Lung microvascular endothelial cell (primary cell): ENCODE data around the gene IMMP2L. TPM values are rescaled to one million over a fixed set of nuclear protein-coding genes. Genes with fewer than 3 reads are reported as not detected.
A peak's percentile ranks its signal among the peaks of the same experiment; 100 is the strongest.

Experiments
- DNase-seq, 2 donors: peaks; one replicate each; pipeline versions ENCODE4 v3.0.0 to v3.0.0-alpha.2; 2010; ENCODE audit warnings: low read depth in 2 of 2
- total RNA-seq: library from RNA; depleted of rRNA; stranded (reverse); fragments of >200 nt; gene quantifications from 2 replicates; pipeline ENCODE4 v1.2.1, GENCODE V29; 2014

Gene IMMP2L
- total RNA-seq, 1 donor from 2014 or later, result 9.1 TPM

DNA sequence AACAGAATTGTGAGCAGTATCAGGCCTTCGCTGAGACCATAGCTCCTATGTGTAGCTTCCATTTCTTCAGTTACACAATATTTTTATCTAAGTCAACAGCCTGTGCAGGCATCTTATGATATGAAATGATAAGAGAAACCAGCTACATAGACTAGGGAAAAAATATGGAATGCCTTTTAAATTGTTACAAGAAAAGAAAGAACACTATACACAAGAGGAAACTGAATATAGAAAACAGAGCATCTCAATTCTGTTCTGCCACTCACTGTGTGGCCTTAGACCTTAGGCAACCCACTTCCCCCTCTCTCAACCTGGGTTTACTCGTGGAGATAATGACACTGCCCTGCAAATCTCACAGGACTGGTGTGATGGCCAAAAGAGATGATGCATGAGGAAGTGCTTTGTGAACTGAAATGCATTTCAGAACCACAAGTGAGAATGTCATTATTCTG is 338.5 kb downstream of the IMMP2L start:
- no peak for DNase-seq

DNA sequence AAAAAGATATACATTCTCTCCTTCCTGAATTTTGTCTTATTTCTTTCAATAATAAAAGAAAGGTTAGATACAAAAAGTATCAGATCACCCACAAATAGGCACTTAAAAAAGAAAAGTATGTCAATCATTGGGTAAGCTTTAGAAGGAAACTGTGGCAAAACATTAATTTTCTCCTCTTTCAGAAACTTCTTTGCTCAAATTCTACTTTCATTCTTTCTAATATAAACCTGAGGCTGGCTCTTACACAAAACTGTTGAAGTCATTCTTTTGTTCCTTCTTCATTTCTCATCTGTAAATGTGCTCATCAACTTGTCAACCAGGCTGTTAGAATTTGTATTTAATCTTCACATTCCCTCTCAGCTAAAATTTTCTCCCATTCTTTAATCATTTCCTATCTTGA is 346.7 kb downstream of the IMMP2L start:
- DNase-seq, result no peak

DNA sequence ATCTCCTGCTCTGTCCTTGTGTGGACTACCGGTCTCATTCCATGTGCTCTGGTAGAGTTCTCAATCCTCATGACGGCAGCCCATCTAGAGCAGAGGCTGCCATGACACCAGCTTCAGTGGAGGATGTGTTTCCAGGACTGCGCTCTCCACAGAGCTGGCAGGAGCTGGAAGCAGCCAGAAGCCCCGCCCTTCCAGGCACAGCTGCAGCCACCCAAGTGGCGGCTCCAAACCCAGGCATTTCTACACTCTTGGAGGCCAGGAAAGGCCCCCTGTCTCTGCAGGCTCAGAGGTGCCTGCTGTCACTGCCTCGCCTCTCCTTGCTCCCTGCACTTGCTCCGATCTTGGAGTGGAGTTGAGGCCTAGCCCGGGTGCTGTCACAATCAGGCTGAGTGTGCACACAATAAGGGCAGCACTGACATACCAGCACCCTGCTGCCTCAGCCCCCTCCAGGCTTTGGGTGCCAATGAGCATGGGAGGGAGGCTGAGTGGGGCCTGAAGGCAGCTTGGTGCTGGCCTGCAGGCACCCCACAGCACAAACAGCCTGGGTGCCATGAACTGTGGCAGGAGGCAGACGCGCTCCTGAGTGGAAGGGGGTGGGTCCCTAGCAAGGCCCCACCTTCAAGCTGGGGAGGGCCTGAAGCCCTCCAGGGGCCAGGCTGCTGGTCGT is 349.3 kb downstream of the IMMP2L start:
- DNase-seq, result no peak

DNA sequence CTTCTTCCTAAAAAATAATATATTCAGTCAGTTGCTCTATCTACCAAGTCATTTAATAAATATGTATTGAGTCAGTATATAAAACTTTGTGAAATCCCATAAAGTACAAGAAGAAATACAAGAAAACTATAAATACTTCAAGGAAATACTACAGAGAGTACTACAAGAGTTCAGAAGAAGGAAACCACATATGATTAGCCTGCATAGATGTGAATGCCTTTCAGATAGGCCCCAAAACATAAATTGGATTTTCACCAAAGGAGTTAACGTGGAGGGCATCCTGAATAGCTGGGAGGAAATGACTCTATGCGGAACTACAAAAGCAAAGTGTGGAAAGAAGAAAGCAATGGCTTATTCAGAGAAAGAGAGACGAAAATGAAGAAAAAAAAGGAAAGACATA is 351.3 kb downstream of the IMMP2L start:
- peak; percentile 20 to 36 for DNase-seq

DNA sequence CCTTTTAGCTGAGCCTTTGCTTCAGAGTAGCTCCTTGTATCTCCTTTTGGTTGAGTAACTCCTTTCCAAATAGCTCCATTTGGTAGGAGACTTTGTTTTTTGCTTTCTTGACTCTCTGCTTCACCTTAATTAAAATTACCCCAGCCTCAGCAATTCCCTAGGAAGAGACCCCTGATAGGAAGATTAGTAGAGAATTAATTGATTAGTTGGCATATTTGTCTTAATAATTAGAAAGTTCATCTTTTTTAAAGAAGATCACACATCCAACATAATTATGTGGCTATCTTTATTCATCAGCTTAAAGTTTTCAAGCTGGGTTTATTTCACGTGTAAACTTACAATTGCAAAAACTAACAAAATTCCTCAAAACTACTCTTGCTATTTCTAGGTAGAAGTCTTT is 352.2 kb downstream of the IMMP2L start:
- no peak for DNase-seq

DNA sequence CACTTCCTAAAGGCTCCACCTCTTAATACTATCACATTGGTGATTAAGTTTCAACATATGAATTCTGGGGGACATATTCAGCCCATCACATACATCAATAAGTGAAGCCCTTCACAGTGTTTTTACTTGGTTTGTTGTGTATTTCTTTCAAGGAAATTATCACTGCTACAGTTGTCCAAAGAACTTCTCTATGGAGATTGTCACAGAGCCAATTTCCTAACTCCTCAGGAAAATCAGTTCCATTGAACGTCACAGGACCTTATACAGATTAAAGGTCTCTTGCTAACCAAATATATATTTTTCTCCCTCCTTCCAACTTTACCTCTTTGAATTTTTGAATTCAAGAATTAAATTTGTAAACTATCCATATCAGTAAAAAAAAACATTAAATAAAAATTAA is 357.0 kb downstream of the IMMP2L start:
- no peak for DNase-seq

DNA sequence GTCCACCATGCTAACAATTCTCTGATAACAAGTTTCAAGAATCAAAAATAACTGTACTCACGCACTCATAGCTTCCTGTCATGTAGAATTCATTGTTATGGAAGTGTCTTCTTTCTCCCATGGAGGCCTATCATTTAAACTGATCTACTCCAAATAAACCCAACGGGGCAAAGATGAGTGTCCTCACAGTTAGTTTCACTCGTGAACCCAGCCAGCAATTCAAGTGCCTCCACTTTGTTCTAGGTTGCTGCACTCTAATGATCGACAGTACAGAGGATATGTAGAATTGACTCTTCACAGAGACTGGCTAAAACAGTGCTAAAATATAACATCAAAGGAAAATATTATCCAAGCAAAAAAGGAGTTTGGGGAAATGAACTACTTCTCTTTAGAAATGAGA is 360.0 kb downstream of the IMMP2L start:
- no peak for DNase-seq

DNA sequence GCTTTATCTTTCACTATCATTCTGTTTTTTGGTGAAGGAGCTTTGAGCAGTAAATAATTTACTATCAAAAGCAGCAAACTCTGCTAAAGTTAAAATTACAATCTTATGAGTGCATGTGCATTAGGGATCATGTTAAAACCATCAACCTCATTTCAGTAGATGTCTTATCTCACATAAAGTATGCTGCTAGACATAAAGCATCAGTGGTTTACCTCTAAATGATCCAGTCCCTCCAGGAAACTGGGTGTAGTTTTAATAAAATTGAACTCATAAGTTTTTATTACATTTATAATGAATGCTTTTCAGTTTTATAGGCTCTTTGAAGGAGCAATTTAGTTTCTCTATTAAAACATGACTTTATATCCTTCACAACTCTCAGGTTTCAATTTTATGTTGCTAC is 362.6 kb downstream of the IMMP2L start:
- no peak for DNase-seq

DNA sequence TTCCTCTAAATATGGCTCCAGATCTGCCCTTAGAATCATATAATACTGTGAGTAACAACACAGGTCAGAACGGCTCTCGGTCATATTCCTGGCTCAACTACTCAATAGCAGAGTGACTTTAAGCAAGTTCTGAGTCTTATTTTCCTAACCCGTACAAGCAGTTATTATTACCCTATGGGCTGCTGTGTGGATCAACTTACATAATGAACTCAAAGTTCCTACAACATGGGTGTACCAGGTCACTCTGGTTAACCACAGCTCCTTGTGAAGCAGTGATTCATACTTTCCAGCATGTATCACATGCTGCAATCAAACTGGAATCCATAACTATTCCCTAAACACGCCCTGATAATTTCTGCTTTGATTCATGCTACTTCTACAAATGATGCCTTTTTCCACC is 364.0 kb downstream of the IMMP2L start:
- peak in 1 of 2 donors; percentile 80 for DNase-seq

DNA sequence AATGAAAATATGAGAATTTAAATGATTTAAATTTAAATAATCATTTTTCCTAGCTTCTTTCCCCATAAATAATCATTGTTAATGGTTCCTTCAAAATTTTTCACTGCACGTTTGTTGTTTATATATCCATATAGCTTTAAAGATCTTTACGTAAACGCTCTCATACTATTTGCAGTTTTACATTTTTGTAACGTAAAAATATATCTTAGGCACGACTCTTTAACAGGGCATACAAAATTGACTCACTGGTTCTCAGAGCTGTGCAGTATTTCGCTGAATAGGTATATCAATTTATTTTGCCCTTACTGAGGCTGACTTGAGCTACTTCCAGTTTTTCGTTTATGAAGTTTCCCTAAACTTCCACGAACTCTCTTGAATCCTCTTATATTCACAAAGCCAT is 365.6 kb downstream of the IMMP2L start:
- DNase-seq, result no peak

DNA sequence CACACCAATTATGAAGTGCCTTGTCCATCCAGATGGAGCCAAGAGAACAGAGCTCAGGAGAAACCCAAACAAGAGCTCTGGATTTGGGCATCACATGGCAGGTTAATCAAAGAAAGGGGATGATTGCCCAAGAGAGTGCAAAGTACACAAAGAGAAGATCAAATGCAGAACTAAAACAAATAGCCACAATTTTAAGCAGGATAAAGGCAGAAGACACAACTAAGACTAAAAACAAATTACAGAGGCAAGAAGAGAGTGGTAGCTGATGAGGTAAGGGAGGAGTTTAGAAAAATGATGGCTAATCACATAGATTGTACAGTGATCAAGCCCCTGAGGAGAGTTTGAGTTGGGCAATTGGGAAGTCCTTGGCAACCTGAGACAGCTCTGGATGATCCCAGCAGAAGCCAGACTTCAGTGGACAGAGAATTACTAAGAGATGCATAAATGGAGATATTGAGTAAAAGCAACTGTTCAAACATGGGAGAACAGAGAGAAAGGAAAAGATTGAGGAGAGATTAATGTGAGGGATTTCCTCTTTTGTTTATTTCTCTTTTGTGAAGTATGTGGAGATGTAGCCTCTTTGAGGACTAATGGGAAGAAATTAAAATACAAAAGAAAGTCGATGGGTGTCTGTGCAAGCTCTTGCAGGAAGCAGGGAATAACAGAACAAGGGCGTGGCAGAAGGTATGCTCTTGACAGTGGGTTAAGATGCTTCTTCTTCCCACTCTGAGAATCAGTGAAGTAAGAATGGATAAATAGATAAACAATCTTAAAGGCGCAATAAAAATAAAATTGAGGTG is 369.5 kb downstream of the IMMP2L start:
- no peak for DNase-seq

DNA sequence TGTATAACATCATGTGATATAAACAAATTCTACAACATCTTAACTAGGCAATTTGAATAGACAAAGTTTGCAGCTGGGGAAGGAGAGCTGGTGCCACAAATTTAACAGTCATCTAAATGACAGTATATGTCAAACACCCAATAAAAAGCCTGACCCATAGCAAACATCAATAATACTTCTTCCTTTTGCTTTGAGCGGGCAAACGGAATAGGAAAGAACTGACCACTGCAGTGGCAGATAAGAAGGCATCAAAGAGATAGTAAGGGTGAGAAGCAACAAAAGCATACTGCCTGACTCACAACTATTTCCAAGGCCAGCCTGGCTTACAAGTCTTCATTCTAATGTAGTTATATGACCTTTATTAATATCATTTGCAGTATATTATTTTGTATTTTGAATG is 371.5 kb downstream of the IMMP2L start:
- DNase-seq, result peak in 1 of 2 donors; percentile 1

DNA sequence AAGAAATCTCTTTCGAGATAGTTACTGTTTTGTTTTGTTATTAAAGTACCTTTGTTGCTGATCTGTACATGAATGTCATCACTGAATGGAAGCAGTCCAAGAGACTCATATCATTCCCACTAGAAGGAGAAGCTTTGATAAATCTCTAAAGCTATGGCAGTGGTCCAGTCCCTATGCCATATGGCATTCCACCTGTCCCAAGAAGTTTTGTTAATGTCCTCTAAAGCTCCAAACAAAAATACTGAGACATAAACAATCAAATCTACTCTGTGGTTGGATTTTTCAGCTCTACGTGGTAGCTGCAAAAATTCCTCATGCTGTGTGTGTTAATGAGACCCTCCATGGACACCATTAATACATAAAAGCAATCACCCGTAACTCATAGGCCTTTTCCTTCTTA is 377.3 kb downstream of the IMMP2L start:
- no peak for DNase-seq

DNA sequence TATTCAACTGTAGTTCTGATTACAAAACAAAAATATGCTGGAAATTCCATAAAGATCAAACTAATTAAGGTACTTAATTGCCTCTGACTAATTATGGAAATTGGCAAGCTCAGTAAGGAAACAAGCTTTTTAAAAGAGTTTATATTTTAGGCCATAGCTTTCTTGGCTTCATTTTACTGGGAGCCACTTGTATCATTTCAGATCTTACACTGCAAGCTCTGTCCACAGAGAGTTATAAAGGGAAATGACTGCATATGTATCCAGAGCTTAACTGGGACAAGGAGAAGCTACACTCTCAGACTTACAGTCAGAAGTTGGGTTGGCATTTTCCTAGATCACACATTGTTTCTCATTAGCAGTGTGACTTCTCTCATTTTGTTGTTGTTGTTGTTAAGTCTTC is 379.0 kb downstream of the IMMP2L start:
- DNase-seq, result no peak

DNA sequence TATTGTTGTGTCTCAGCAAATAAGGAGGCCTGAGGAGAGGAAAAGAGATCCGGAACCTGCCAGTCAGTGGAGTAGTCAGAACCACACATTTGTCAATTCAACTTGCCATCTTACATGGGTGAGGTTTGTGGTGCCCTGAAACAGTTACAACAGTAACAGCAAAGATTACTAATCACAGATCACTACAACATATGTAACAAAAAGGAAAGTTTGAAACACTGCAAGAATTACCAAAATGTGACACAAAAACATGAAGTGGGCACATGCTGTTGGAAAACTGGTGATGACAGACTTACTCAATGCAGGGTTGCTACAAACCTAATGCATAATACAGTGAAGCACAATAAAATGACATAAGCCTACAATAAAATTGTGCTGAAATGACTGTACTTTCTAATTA is 382.0 kb downstream of the IMMP2L start:
- no peak for DNase-seq

DNA sequence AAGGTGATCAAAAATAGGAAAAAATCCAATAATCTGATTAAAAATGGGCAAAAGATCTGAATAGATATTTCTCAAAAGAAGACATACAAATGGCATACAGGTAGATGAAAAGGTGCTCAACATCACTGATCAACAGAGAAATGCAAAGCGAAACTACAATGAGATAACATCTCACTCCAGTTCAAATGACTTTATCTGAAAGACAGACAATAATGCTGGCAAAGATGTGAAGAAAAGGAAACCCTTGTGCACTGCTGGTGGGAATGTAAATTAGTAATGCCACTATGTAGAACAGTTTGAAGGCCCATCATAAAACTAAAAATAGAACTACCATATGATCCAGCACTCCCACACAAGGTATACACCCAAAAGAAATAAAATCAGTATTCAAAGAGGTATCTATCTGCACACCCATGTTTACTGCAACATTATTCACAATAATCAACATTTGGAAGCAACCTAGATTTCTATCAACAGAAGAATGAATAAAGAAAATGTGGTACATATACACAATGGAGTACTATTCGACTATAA is 386.3 kb downstream of the IMMP2L start:
- DNase-seq, result no peak

DNA sequence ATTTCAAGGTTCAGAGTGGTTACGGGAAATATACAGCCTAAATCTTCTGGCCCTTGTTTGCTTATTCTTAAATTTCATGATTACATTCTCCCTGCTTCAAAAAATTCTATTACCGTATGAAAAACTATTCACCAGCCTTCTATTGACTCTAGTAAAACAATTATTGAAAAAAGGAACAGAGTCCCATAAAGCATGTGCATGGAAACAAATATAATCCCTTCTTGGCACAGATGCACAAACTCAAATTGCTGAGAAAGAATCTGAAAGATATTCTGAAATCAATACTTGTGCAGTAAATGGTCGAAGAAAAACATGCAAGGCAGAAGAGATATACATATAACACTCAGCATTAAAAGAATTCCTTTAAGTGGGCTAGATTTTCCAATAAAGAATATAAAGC is 387.8 kb downstream of the IMMP2L start:
- DNase-seq, result no peak

DNA sequence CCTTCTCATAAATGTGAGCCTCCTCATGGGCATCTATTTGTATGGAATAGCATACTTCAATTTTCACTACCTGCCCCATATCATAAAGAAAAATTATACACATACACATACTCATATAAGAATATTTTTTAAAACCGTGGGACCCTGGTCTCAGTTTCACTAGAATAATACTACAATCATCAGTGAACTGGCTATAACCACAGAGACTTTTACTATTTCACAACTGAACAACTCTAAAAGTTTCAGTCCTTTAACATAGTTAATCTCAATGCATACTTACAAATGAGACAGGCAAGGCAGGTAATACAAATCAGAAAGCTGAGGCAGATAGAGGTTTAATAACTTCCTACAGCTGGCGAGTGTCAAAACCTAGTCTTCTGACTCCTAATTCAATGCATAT is 388.3 kb downstream of the IMMP2L start:
- DNase-seq, result no peak

DNA sequence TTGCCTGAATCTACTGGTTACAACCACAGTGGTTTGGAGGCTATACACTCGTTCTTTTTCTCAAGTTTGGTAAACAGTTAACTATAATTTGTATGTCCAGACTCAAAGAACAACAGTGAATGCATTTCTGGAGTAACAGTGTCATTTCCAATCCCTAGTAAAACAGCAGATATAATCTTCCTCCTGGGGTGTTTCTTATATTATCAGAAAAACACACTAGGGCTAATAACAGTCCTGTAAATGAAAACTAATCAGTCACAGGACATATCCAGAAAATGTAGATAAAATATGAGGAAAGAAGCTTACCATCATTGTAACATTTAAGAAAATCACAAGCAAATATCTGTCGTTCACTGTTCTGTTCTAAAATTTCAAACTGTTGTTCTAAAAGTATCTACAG is 388.8 kb downstream of the IMMP2L start:
- no peak for DNase-seq

DNA sequence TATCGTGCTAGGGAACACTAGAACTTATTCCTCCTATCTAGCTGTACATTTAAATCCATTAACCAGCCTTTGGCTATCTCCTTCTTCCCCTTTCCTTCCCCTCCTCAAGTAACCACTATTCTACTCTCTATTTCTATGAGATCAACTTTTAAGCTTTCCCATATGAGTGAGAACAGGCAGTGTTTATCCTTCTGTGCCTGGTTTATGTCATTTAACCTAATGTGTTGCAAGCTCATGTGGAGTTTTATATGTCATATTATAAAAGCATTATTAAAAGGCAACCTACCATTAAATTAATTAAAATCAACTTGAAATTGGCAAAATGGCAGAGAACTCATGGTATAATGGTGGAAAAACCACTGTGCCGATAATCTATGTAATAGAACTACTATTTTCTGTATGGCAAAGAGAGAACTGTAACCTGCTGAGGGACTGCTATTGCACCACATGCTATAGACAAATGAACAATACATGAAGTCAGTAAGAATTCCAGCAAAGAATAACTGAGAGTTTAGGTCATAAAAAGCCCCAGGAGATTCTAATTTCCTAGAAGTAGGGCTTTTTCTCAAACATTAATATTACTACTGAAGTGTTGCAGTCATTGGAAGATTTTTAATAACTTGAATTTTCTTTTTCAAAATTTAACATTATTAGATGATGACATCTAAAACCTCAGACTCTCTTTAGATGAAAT is 389.6 kb downstream of the IMMP2L start:
- no peak for DNase-seq

DNA sequence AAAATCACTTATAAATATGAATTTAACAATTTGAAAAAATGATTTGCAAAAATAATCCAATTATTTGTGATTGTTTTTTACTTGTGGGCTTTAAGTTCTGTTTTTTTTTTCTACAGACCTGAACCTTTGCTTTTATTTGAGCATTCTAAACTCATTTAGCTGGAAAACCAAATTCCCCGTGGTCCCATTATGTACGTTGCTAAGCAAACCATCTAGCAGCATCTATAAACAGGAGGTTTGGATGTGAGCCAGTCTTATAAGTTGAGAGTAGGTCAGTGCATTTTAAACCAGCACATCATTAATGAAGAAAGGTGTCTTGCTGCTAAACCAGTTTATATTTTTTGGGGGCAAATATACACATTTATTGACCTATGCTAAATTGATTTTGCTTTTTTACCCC is 394.1 kb downstream of the IMMP2L start:
- DNase-seq, result peak in 1 of 2 donors; percentile 21

DNA sequence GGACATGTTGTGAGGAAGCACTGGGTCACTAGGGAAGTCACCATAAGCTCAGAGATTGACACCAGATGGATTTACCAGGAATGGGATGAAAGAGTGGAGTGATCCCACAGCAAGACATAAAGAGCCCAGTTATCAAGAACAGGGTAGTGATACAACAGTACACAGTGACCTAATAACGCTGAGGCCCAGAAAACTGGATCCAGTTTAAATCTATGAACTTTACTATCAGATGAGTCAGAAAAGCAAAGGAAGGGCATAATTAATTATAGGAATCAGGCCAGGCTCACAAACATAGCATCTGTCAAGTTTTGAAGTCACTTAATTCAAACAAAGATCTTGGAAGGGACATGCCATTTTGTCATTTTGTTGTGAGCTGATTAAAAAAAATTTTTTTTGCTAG is 397.9 kb downstream of the IMMP2L start:
- peak in 1 of 2 donors; percentile 1 for DNase-seq
